Sigmoid colon (tissue), 4 donors: Measurements from ENCODE around the gene ALAS1.

Experiments
- EP300 ChIP-seq, 4 donors: sonication (generic); formaldehyde crosslinking; IDR thresholded peaks; one replicate each; pipeline ENCODE4 v1.6.1; 2017; ENCODE audit warnings: antibody characterized with exemption in 4 of 4
- POLR2A ChIP-seq, 2 donors: fragments of 450-650 bp; IDR thresholded peaks; one replicate each; pipeline ENCODE4 v1.6.1; 2016; ENCODE audit warnings: antibody characterized with exemption in 2 of 2, mild to moderate bottlenecking in 2 of 2, moderate library complexity in 2 of 2
- POLR2AphosphoS5 ChIP-seq, 4 donors: sonication (generic); formaldehyde crosslinking; IDR thresholded peaks; one replicate each; pipeline ENCODE4 v1.6.1; 2017; ENCODE audit warnings: antibody characterized with exemption in 4 of 4
- TF ChIP-seq, protein P1 (sequence below), 4 experiments: fragments of 450-650 bp in 3 of 4; fragments of 200-600 bp in 1 of 4; IDR thresholded peaks; one replicate each; pipeline ENCODE4 v1.5.1; 2016 to 2019; ENCODE audit warnings: antibody characterized with exemption in 4 of 4, mild to moderate bottlenecking in 3 of 4, moderate library complexity in 2 of 4

DNA sequence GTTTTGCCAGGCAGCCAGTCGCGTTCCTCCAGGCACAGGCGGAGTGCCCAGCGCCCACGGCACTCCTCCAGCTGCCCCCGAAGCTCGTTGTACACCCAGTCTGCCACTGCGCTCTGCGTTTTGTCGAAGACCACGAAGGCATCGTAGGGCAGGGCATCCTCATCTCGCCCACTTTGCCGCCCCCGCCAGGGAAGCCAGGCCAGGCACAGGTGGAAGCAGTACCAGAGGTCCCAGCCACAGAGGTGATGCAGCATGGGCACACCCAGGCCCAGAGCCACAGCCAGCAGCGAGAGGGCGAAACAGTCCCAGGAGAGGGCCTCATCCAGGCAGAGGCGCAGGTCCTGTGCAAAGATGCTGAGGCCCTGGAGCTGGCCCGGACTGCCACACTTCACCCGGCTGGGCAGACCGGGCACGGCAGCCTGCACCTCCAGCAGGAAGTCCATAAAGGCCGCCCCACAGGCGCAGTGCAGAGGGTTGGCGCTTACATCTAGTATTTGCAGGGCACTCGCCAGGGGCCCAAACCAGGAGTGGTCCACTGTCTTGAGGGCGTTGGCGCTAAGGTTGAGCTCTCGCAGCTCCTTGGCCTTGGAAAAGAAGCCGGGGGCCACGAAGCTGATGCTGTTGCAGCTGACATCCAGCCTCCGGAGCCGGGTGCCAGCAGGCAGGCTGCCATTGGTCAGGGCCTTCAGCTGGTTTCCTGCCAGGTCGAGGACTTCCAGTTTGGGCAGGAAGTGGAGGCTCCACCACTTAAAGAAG lies 23.8 kb downstream of the ALAS1 start:
- TF ChIP-seq EP300 (IDR thresholded peaks at IDR 0.05), result no peak
- no peak for TF ChIP-seq POLR2AphosphoS5 (IDR thresholded peaks at IDR 0.05)
- TF ChIP-seq, protein P1, sequence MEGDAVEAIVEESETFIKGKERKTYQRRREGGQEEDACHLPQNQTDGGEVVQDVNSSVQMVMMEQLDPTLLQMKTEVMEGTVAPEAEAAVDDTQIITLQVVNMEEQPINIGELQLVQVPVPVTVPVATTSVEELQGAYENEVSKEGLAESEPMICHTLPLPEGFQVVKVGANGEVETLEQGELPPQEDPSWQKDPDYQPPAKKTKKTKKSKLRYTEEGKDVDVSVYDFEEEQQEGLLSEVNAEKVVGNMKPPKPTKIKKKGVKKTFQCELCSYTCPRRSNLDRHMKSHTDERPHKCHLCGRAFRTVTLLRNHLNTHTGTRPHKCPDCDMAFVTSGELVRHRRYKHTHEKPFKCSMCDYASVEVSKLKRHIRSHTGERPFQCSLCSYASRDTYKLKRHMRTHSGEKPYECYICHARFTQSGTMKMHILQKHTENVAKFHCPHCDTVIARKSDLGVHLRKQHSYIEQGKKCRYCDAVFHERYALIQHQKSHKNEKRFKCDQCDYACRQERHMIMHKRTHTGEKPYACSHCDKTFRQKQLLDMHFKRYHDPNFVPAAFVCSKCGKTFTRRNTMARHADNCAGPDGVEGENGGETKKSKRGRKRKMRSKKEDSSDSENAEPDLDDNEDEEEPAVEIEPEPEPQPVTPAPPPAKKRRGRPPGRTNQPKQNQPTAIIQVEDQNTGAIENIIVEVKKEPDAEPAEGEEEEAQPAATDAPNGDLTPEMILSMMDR (IDR thresholded peaks at IDR 0.05), result no peak
- TF ChIP-seq POLR2A (IDR thresholded peaks at IDR 0.05), result no peak
